AG09319 (cell line): ENCODE measurements around the gene SMG1.

ENCODE experiments used
- DNase-seq: peaks from one replicate; pipeline ENCODE4 v3.0.0-alpha.2; 2010; ENCODE audit warnings: low read depth; ENCODE audit errors: extremely low read depth
- CTCF ChIP-seq: IDR thresholded peaks from 2 replicates; pipeline ENCODE4 v1.5.1; 2011; ENCODE audit warnings: low read depth, mild to moderate bottlenecking, inconsistent platforms, low read length, moderate library complexity

The SMG1 gene

GRCh38 chr16:18925986-18926865 lies at the start of gene SMG1:
TSS of gene SMG1 (minus strand) at chr16:18926408. CDS start at chr16:18926041, 367 bp downstream.
- peak; percentile 77 for DNase-seq

GRCh38 chr16:18975109-18975508 lies 48.9 kb upstream of the SMG1 start:
- no peak for TF ChIP-seq CTCF
- no peak for DNase-seq

- no peak for TF ChIP-seq CTCF
- DNase-seq, result no peak
These were observed 43.6 kb upstream of the SMG1 start for GRCh38 chr16:18969855-18970240.

GRCh38 chr16:18969050-18969854 lies 43.0 kb upstream of the SMG1 start:
- TF ChIP-seq CTCF, result peak; percentile 96
- peak; percentile 39 for DNase-seq

- DNase-seq, result no peak
These were observed 40.6 kb upstream of the SMG1 start for GRCh38 chr16:18966791-18967190.

GRCh38 chr16:18965555-18965954 lies 39.3 kb upstream of the SMG1 start:
- no peak for TF ChIP-seq CTCF
- no peak for DNase-seq

More at GRCh38 chr16:18966791-18967190, 40.6 kb upstream of the SMG1 start:
- no peak for TF ChIP-seq CTCF

GRCh38 chr16:18959031-18959505 lies 32.9 kb upstream of the SMG1 start:
- no peak for DNase-seq
- no peak for TF ChIP-seq CTCF
